HG03460 (cell line): ENCODE data around the gene YTHDF1.
"Not testable (repeated sequence)": the region's sequence is repeated elsewhere in the genome, so short reads cannot be mapped to it uniquely, and the experiment has no call there.

Experiments used
- ATAC-seq: cut with Tn5 transposase; IDR thresholded peaks from one replicate; pipeline ENCODE4 v1.9.1; 2021; ENCODE audit not compliant: unreplicated experiment

YTHDF1 gene

GRCh38 chr20:63227260-63227659 lies 11.3 kb upstream of the YTHDF1 start:
- ATAC-seq = no peak

- ATAC-seq = no peak
Measured at GRCh38 chr20:63226042-63226943, 10.4 kb upstream of the YTHDF1 start.

DNA sequence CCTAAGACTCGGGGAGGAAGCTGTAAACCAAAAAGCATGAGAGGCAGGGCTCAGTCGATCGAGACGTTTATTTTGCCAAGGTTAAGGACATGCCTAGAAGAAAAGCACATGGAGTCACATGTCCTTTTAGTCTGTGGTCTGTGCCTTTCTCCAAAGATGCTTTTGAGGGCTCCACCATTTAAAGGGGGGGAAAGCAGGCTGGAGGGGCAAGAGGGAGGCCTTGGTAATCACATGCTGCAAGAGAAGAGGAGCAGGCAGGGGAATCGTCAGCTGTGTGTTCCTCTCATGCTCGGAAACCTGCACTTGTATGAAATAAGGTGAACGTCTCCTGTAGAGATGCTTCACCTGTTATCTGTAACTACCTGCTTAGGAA lies 9.1 kb upstream of the YTHDF1 start:
- ATAC-seq = no peak

DNA sequence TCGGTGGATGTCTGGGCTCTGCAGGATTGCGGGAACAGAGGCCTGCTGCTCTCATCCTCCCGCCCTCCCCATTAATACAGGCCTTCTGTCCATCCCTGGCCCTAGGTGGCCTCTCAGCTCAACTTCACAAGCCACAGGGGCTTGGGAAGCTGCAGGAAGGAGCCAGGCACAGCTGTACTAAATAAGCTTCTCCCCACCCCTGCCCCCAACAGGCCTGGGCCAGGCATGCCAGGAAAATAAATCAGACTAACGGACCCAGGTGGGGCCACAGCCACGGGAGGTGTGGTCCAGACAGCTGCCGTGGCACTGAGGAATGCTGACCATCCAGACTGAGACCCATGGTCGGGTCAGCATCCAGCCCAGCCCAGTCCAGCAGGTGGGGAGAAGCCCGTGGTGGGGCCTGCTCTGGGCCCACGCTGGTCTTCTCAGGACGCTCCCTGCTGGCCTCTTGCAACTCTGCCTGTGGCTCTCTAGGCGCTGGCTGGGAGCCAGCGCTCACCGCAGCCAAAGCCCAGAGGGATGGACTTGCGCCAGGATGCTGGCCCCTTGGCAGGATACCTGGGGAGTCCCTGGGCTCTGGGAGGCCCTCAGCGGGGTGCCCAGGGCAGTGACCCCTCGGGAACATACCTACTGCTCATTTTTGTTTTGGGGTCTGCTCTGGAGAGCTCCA lies 8.6 kb upstream of the YTHDF1 start:
- no peak for ATAC-seq

GRCh38 chr20:63223826-63224207 lies 7.9 kb upstream of the YTHDF1 start:
- ATAC-seq = no peak

GRCh38 chr20:63223121-63223825 lies 7.3 kb upstream of the YTHDF1 start:
- ATAC-seq = no peak

GRCh38 chr20:63222541-63222940 lies 6.6 kb upstream of the YTHDF1 start:
- no peak for ATAC-seq

DNA sequence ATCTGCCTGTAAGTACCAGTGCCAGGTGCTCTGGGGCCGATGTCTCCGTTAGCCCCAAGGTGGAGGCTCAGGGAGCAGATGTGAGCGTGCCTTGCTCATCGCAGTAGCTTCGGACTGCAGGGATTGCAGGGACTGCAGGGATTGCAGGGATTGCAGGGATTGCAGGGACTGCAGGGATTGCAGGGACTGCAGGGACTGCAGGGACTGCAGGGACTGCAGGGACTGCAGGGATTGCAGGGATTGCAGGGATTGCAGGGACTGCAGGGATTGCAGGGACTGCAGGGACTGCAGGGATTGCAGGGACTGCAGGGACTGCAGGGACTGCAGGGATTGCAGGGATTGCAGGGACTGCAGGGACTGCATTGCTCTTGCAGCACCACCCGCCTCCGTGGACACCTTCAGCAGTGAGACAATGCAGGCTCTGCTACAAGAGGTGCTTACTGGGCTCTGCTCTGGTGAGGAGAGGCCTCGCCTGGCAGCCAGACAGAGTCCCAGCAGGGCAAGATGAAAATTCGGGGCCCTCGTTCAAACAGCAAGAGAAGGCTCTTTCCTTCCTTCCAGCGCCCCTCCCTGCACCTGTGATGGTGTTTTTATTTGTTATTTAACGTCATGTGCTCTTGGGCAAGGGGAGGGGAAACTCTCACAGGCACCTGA lies 5.6 kb upstream of the YTHDF1 start:
- not testable (repeated sequence) for ATAC-seq

DNA sequence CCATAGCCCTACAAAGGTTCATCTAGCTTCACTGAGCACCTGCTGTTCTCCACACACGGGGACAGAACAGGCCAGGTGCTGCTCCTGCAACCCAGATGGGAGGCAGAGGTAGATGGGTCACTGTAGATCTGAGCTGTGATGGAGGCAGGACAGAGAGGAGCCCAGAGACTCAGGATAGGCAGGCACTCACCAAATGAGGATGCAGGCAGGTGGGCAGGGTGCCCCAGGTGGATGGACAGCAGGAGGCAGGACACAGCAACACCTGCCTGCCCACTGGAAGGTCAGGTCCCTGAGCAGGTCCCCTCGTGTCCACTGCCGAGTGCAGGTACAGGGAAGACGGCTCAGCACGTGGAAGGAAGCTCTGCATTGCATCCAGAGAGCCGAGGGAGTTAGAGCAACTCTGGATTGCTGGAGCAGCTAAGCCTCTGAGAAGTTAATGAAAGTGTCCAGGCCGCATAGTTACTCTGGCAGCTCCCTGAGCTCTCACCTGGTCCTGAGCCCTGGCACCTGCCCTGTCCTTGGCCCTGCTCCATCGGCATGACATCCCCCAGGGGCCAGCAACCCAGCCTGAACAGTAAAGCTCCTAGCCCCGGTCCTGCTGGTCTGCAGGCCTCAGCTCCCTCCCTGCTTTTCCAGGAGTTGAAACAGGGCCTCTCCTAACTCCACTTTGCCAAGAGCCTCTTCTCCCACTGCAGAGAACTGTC lies 4.9 kb upstream of the YTHDF1 start:
- ATAC-seq = no peak

DNA sequence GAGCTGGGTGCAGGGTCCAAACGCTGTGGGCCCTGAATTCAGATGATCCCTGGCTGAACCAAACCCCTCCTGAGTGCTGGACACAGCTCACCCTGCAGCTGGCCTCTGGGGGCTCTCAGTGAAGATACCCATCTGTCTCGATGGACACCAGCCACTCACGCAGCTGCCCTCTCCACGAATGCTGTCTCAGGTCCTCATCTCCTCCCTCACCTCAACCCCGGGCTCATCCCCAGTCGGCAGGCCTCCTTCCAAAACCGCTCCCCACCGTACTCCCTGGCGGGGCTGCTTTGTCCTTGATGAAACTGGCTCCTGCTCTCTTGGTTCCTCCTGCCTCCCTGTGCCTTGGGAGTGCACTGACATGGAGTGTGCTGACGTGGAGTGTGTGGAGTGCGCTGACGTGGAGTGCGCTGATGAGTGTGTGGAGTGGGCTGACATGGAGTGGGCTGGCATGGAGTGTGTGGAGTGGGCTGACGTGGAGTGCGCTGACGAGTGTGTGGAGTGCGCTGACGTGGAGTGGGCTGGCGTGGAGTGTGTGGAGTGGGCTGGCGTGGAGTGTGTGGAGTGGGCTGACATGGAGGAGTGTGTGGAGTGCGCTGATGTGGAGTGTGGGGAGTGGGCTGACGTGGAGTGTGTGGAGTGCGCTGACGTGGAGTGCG lies 4.1 kb upstream of the YTHDF1 start:
- ATAC-seq = no peak

GRCh38 chr20:63219447-63219821 lies 3.5 kb upstream of the YTHDF1 start:
- ATAC-seq = no peak

DNA sequence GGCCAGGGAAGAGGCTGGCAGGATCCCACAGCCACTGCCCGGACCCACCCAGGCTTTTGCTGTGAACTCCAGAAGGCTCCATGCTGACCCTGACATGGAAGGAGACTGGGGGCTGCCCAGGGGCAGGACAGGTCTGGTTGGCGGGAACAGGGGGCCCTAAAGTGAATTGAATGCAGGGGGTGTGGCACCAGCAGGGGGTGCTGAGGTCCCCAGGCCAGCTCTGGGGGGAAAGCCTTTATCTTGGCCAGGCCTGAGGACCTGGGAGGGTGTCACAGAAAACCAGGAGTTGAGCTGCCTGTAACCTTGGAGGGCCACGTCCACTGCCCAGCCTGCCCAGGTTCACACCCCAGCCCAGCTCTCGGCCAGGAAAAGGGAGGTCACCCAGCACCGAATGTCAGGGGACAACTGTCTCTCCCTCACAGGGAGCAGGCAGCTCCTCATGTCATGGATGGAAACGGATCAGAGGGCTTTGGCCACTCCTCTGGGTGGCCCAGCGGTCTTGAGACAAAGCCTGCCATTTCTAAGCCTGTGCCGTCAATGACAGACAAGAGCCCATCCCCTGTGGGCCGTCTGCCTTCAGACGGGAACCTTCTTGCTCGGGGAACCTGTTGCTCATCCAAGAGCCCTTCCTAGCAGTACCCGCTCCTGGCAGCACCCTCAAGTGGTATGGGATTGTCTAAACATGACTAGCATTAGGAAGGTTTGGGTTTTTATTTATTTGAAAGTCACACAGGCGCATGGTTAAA lies 2.9 kb upstream of the YTHDF1 start:
- ATAC-seq = no peak

DNA sequence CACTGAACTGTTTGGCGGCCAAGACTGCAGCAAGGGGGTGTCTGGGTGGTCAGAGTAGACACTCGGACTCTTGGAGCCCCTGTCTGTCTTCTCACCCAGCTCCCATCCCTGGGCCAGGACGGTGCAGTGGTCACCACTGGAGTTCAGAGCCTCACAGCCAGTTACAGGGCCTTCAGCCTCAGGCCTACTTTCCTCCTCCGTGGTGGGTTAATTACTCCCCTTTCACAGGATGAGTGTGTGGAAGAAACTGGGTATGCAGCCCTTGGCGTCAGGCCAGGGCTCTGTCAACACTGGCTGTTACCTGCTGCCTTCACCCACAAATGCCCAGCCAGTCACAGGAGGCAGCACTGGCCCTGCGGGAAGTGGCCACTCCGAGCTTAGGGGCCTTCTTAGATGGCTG lies 1.8 kb upstream of the YTHDF1 start:
- no peak for ATAC-seq

- ATAC-seq = no peak
Measured at GRCh38 chr20:63216849-63217471, 1.0 kb upstream of the YTHDF1 start.

GRCh38 chr20:63215101-63216040 lies 560 bp downstream of the YTHDF1 start:
- ATAC-seq = no peak

DNA sequence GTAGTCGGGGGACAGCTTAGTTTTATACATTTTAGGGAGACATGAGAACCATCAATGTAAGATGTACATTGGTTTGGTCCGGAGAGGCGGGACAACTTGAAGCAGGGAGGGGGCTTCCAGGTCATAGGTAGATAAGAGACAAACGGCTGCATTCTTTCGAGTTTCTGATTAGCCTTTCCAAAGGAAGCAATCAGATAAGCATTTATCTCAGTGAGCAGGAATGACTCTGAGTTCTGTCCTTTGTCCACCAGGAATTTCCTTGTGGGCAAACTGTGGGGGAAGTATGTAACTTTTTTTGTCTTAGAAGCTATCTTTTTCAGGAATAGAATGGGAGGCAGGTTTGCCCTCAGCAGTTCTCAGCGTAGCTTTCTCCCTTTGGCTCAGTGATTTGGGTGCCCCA lies 1.4 kb downstream of the YTHDF1 start:
- ATAC-seq = no peak

DNA sequence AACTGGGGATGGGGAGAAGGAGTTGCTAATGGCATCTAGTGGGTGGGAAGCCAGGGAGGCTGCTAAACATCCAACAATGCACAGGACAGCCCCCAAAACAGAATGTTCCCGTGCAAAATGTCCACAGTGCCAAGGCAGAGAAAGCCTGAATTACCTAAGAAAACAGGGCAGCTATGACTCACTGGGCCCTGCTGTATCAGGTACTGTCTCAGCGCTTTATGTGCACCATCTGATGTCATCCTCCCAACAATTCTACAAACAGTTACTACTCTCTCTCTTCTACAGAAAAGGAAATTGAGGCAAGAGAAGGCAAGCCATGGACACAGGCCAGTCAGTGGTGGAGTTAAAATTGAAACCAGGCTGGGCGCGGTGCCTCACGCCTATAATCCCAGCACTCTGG lies 3.1 kb downstream of the YTHDF1 start:
- no peak for ATAC-seq

DNA sequence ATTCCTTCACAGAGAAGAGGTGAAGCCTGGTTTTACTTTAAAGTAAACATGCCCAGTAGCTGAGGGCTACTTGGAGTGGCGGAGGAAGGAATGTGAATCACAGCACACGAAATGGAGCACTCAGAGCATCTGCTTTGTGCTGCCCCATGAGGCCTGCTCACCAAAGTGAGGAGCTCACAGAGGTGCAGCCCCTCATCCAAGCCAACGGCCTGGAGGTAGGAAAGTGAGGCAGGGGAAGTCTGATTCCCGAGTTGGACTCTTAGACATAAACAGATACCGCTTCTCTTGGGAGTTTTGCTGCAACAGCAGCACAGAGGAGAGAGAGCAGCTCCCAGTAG lies 3.6 kb downstream of the YTHDF1 start:
- no peak for ATAC-seq
